Keratinocyte (primary cell): ENCODE results near the gene HDAC8. TPM values are rescaled to one million over a fixed set of nuclear protein-coding genes. Genes with fewer than 3 reads are reported as not detected.

ENCODE experiments used
- DNase-seq: peaks from one replicate; pipeline ENCODE4 v3.0.0-alpha.2; 2011; ENCODE audit warnings: low read depth, missing footprints, low spot score
- FAIRE-seq: peaks from 2 replicates; lab custom pipeline; 2011; peaks lifted over from hg19 to GRCh38; lab: Jason Lieb, UNC
- H2AFZ ChIP-seq: 2 replicates; pipeline ENCODE4 v1.6.0; 2012; ENCODE audit warnings: low read length, control low read depth, inconsistent platforms; ENCODE audit not compliant: control insufficient read depth
- H3K27ac ChIP-seq: 2 replicates; pipeline ENCODE4 v1.5.1; 2011; ENCODE audit warnings: low read length; ENCODE audit not compliant: control insufficient read depth, insufficient read depth
- H3K27me3 ChIP-seq: 3 replicates; pipeline ENCODE4 v1.6.0; 2011; ENCODE audit warnings: low read length; ENCODE audit not compliant: control insufficient read depth, insufficient read depth; ENCODE audit errors: extremely low read depth
- H3K36me3 ChIP-seq, 2 experiments: 2 replicates in 1 of 2; 3 replicates in 1 of 2; pipeline ENCODE4 v1.5.1; 2011; ENCODE audit warnings: low read length in 2 of 2, mild to moderate bottlenecking in 1 of 2; ENCODE audit not compliant: control insufficient read depth in 2 of 2, insufficient read depth in 2 of 2; ENCODE audit errors: extremely low read depth in 1 of 2
- H3K4me1 ChIP-seq: 3 replicates; pipeline ENCODE4 v1.5.1; 2011; ENCODE audit warnings: low read length; ENCODE audit not compliant: control insufficient read depth, insufficient read depth; ENCODE audit errors: extremely low read depth
- H3K4me2 ChIP-seq: 3 replicates; pipeline ENCODE4 v1.6.0; 2011; ENCODE audit warnings: low read depth, low read length; ENCODE audit not compliant: control insufficient read depth, insufficient read depth; ENCODE audit errors: extremely low read depth
- H3K4me3 ChIP-seq, 3 experiments: fragments of 200-600 bp in 1 of 3; sonication (generic) in 1 of 3; 2 replicates in 2 of 3; 3 replicates in 1 of 3; pipeline ENCODE4 v1.5.1; 2011 to 2016; ENCODE audit warnings: low read length in 3 of 3, mild to moderate bottlenecking in 3 of 3, control low read depth in 2 of 3, inconsistent platforms in 1 of 3, low read depth in 1 of 3, mixed read lengths in 1 of 3, mixed run types in 1 of 3, moderate library complexity in 1 of 3; ENCODE audit not compliant: control insufficient read depth in 2 of 3, insufficient read depth in 2 of 3; ENCODE audit errors: extremely low read depth in 1 of 3
- H3K79me2 ChIP-seq: 2 replicates; pipeline ENCODE4 v1.6.0; 2012; ENCODE audit warnings: low read length; ENCODE audit not compliant: control insufficient read depth, insufficient read depth
- H3K9ac ChIP-seq: 3 replicates; pipeline ENCODE4 v1.6.0; 2011; ENCODE audit warnings: low read length; ENCODE audit not compliant: control insufficient read depth, insufficient read depth; ENCODE audit errors: extremely low read depth
- H3K9me1 ChIP-seq: 3 replicates; pipeline ENCODE4 v1.6.0; 2011; ENCODE audit warnings: low read length; ENCODE audit not compliant: control insufficient read depth, insufficient read depth; ENCODE audit errors: extremely low read depth
- H3K9me3 ChIP-seq: 2 replicates; pipeline ENCODE4 v1.5.1; 2012; ENCODE audit warnings: low read depth, low read length; ENCODE audit not compliant: control insufficient read depth
- H4K20me1 ChIP-seq: 3 replicates; pipeline ENCODE4 v1.6.0; 2011; ENCODE audit warnings: low read length; ENCODE audit not compliant: control insufficient read depth, insufficient read depth; ENCODE audit errors: extremely low read depth
- EZH2 ChIP-seq: IDR thresholded peaks from one replicate; pipeline ENCODE4 v1.6.1; 2012; ENCODE audit warnings: inconsistent platforms, mild to moderate bottlenecking, low read length, moderate library complexity
- dilution Hi-C: fragments of 300-500 bp; cut with MboI; formaldehyde crosslinking; loops from one replicate; pipeline ENCODE4 v1.7.0; 2020; ENCODE audit warnings: low sequenced_read_pairs; ENCODE audit not compliant: extremely low pct_ligation_motif_present
- polyA plus RNA-seq, 5 experiments: library from polyadenylated mRNA; depleted of rRNA in 3 of 5; stranded (reverse) in 3 of 5; stranded (forward) in 1 of 5; unstranded in 1 of 5; fragments of >200 nt; gene quantifications; 1 replicate in 1 of 5; 2 replicates in 3 of 5; 3 replicates in 1 of 5; pipeline versions ENCODE4 v1.2.1 to v1.2.3, GENCODE V29; 2011 to 2012; ENCODE audit warnings: missing spikeins in 2 of 5, low read depth in 1 of 5, low replicate concordance in 1 of 5
- TF ChIP-seq, protein P1 (sequence below), 3 experiments: IDR thresholded peaks in 1 of 3; conservative IDR thresholded peaks in 1 of 3; optimal IDR thresholded peaks in 1 of 3; 2 replicates in 2 of 3; 3 replicates in 1 of 3; pipeline versions ENCODE3 to v1.5.1; 2011; ENCODE audit warnings: low read length in 3 of 3, mild to moderate bottlenecking in 3 of 3, moderate library complexity in 2 of 3, control low read depth in 1 of 3, inconsistent platforms in 1 of 3; ENCODE audit not compliant: insufficient read depth in 2 of 3; ENCODE audit errors: extremely low read depth in 1 of 3

Gene HDAC8
- polyA plus RNA-seq, 1 donor (not counting 4 experiments of a cell fraction or from before 2014, with no cell fraction given): 27.3 TPM

DNA sequence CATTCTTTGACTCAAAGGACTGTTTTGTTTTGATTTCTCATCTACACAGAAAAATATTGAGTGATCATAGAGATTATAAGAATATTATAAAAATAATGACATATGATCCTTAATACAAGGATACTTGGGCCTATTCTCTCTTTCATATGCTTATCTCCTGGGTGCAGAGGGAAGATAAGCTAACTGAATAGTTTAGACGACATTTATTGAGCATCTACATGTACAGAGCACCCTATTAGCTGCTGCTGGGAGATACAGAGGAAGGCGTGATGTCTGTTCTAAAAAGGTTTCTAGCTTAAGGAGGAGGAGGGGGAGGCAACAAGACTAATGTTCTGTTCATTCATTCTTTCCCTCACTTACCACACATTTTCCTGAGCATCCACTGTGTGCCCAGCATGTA, 106.8 kb downstream of the HDAC8 start:
- H3K4me2 ChIP-seq: no peak overlapping the region
- H3K9ac ChIP-seq: no peak overlapping the region
- FAIRE-seq (no peak), DNase-seq (no peak)
- H3K9me1 ChIP-seq: no peaks in the 10 kb centered on the region
- no peak for TF ChIP-seq EZH2
- TF ChIP-seq, protein P1, sequence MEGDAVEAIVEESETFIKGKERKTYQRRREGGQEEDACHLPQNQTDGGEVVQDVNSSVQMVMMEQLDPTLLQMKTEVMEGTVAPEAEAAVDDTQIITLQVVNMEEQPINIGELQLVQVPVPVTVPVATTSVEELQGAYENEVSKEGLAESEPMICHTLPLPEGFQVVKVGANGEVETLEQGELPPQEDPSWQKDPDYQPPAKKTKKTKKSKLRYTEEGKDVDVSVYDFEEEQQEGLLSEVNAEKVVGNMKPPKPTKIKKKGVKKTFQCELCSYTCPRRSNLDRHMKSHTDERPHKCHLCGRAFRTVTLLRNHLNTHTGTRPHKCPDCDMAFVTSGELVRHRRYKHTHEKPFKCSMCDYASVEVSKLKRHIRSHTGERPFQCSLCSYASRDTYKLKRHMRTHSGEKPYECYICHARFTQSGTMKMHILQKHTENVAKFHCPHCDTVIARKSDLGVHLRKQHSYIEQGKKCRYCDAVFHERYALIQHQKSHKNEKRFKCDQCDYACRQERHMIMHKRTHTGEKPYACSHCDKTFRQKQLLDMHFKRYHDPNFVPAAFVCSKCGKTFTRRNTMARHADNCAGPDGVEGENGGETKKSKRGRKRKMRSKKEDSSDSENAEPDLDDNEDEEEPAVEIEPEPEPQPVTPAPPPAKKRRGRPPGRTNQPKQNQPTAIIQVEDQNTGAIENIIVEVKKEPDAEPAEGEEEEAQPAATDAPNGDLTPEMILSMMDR (optimal IDR thresholded peaks at IDR 0.05 in 1 of 3, IDR thresholded peaks at IDR 0.05 in 1 of 3, conservative IDR thresholded peaks at IDR 0.05 in 1 of 3; ENCODE audit: extremely low read depth in 1 of 3, insufficient read depth in 2 of 3, low read length in 3 of 3): no peak
- no peaks in the 10 kb centered on the region for H3K9me3 ChIP-seq
- no peak overlapping the region for H3K27ac ChIP-seq
- no peaks in the 10 kb centered on the region for H3K4me1 ChIP-seq
- H3K27me3 ChIP-seq: no peaks in the 10 kb centered on the region
- H4K20me1 ChIP-seq: no peaks in the 10 kb centered on the region
- no peak overlapping the region for H2AFZ ChIP-seq
- H3K79me2 ChIP-seq: no peaks in the 10 kb centered on the region
- dilution Hi-C loops: no loop called here
- H3K36me3 ChIP-seq: no peaks in the 10 kb centered on the region
- H3K4me3 ChIP-seq: no peak overlapping the region

DNA sequence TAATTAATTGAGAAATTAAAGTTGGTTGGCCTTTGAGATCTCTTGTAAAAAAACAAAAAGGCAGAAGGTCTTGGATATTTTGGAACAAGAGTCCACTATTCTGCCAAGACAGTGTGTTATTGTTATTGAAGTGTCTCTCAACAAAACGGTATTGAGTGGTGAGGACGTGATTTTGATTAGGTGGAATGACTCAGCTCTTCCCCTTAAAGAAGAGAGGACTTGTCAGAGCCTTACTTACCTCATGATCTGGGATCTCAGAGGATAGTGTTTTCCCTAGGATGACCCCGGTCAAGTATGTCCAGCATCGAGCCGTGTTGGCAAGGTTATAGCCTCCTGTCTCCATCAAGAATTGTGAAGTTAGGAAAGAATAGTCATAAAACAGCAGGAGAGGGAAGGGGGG, 110.9 kb downstream of the HDAC8 start:
- H3K4me3 ChIP-seq: no peak overlapping the region
- H4K20me1 ChIP-seq: no peaks in the 10 kb centered on the region
- H3K9me3 ChIP-seq: no peaks in the 10 kb centered on the region
- H3K9ac ChIP-seq: no peak overlapping the region
- H3K79me2 ChIP-seq: no peaks in the 10 kb centered on the region
- no peak overlapping the region for H2AFZ ChIP-seq
- dilution Hi-C loops: no loop called here
- no peak for TF ChIP-seq EZH2
- TF ChIP-seq, protein P1 (optimal IDR thresholded peaks at IDR 0.05 in 1 of 3, IDR thresholded peaks at IDR 0.05 in 1 of 3, conservative IDR thresholded peaks at IDR 0.05 in 1 of 3; ENCODE audit: extremely low read depth in 1 of 3, insufficient read depth in 2 of 3, low read length in 3 of 3): no peak
- H3K27ac ChIP-seq: no peak overlapping the region
- H3K27me3 ChIP-seq: peaks cover 3% of the 10 kb centered on the region
- H3K4me1 ChIP-seq: no peaks in the 10 kb centered on the region
- no peaks in the 10 kb centered on the region for H3K36me3 ChIP-seq
- no peak for FAIRE-seq
- no peaks in the 10 kb centered on the region for H3K9me1 ChIP-seq
- no peak overlapping the region for H3K4me2 ChIP-seq
- DNase-seq: no peak
